NCI-H510A (cell line): ENCODE results near the gene ARHGAP26.

ENCODE experiments used
- DNase-seq: peaks from one replicate; lab custom pipeline; 2025; lab: John Stamatoyannopoulos, UW

Gene ARHGAP26

GRCh38 chr5:143119881-143120341 lies 349.7 kb downstream of the ARHGAP26 start:
- DNase-seq = no peak

GRCh38 chr5:143120460-143121134 lies 350.4 kb downstream of the ARHGAP26 start:
- DNase-seq = no peak

GRCh38 chr5:143121135-143121475 lies 350.9 kb downstream of the ARHGAP26 start:
- DNase-seq = no peak

GRCh38 chr5:143124593-143124992 lies 354.4 kb downstream of the ARHGAP26 start:
- no peak for DNase-seq

- no peak for DNase-seq
Observed at GRCh38 chr5:143126174-143127019, 356.2 kb downstream of the ARHGAP26 start.

- DNase-seq = no peak
Observed at GRCh38 chr5:143128412-143129071, 358.4 kb downstream of the ARHGAP26 start.

GRCh38 chr5:143129203-143129602 lies 359.0 kb downstream of the ARHGAP26 start:
- no peak for DNase-seq

GRCh38 chr5:143129910-143130612 lies 359.9 kb downstream of the ARHGAP26 start:
- no peak for DNase-seq

GRCh38 chr5:143130613-143131305 lies 360.6 kb downstream of the ARHGAP26 start:
- no peak for DNase-seq

GRCh38 chr5:143131972-143132371 lies 361.8 kb downstream of the ARHGAP26 start:
- DNase-seq = no peak

- no peak for DNase-seq
Observed at GRCh38 chr5:143132739-143133138, 362.6 kb downstream of the ARHGAP26 start.

- DNase-seq = no peak
Observed at GRCh38 chr5:143133721-143134120, 363.5 kb downstream of the ARHGAP26 start.

- no peak for DNase-seq
Observed at GRCh38 chr5:143134269-143134668, 364.1 kb downstream of the ARHGAP26 start.

- no peak for DNase-seq
Observed at GRCh38 chr5:143134900-143135299, 364.7 kb downstream of the ARHGAP26 start.

GRCh38 chr5:143135832-143136551 lies 365.8 kb downstream of the ARHGAP26 start:
- no peak for DNase-seq

GRCh38 chr5:143138839-143139238 lies 368.7 kb downstream of the ARHGAP26 start:
- no peak for DNase-seq

GRCh38 chr5:143139585-143139984 lies 369.4 kb downstream of the ARHGAP26 start:
- DNase-seq = no peak

GRCh38 chr5:143140492-143141203 lies 370.5 kb downstream of the ARHGAP26 start:
- peak; percentile 54 for DNase-seq

- DNase-seq = no peak
Observed at GRCh38 chr5:143141652-143142051, 371.5 kb downstream of the ARHGAP26 start.
